K562 (cell line): ENCODE data around the gene VEGFA. TPM values are rescaled to one million over a fixed set of nuclear protein-coding genes. Genes with fewer than 3 reads are reported as not detected.

ENCODE experiments used
- CAMTA2 ChIP-seq: fragments of 250-450 bp; sonication (Bioruptor Pico); conservative IDR thresholded peaks from 2 replicates; pipeline ENCODE4 v1.5.1; 2022
- CBFA2T2 ChIP-seq: fragments of 450-650 bp; conservative IDR thresholded peaks from 2 replicates; pipeline ENCODE4 v1.6.1; 2017; ENCODE audit warnings: mild to moderate bottlenecking
- EP400 ChIP-seq: fragments of 450-650 bp; IDR thresholded peaks from 2 replicates; pipeline ENCODE4 v1.6.1; 2017; ENCODE audit warnings: antibody characterized with exemption, mild to moderate bottlenecking, moderate library complexity
- ESRRB ChIP-seq: fragments of 250-450 bp; sonication (Bioruptor Pico); IDR thresholded peaks from 2 replicates; pipeline ENCODE4 v1.5.0; 2020; ENCODE audit warnings: mild to moderate bottlenecking, moderate library complexity, borderline replicate concordance
- EZH2 ChIP-seq: IDR thresholded peaks from 2 replicates; pipeline ENCODE4 v1.6.1; 2012; ENCODE audit warnings: low read depth, mild to moderate bottlenecking, inconsistent platforms, low read length, borderline replicate concordance
- GTF2F1 ChIP-seq: IDR thresholded peaks from 2 replicates; pipeline ENCODE4 v1.6.1; 2011; ENCODE audit warnings: low read depth, low read length, improper control_type of control experiment
- HMG20B ChIP-seq: fragments of 250-450 bp; sonication (Bioruptor Pico); IDR thresholded peaks from 2 replicates; pipeline ENCODE4 v1.5.0; 2021; ENCODE audit warnings: mild to moderate bottlenecking
- KDM5B ChIP-seq: fragments of 200-600 bp; sonication (generic); IDR thresholded peaks from 2 replicates; pipeline ENCODE4 v1.6.1; 2012; ENCODE audit warnings: low read depth, mild to moderate bottlenecking, moderate library complexity, low read length, control low read depth, inconsistent platforms; ENCODE audit not compliant: insufficient replicate concordance
- KLF13 ChIP-seq: fragments of 450-650 bp; IDR thresholded peaks from 2 replicates; pipeline ENCODE4 v1.6.1; 2016; ENCODE audit warnings: missing genetic modification characterization, low read depth, mild to moderate bottlenecking, missing compliant biosample characterization, moderate library complexity, borderline replicate concordance
- POLR2G ChIP-seq: fragments of 200-400 bp; formaldehyde crosslinking; IDR thresholded peaks from 2 replicates; pipeline ENCODE4 v1.6.1; 2017; ENCODE audit warnings: low read depth, mild to moderate bottlenecking, antibody characterized with exemption, low read length, moderate library complexity
- PRMT5 ChIP-seq: sonication (generic); formaldehyde crosslinking; IDR thresholded peaks from 2 replicates; pipeline ENCODE4 v1.5.0; 2020; ENCODE audit warnings: missing genetic modification reagents
- PTBP1 ChIP-seq: fragments of 200-400 bp; formaldehyde crosslinking; IDR thresholded peaks from 2 replicates; pipeline ENCODE4 v1.6.1; 2017; ENCODE audit warnings: low read depth, low read length
- PTTG1 ChIP-seq: fragments of 450-650 bp; IDR thresholded peaks from 2 replicates; pipeline ENCODE4 v1.6.1; 2016; ENCODE audit warnings: low read depth, mild to moderate bottlenecking, missing genetic modification characterization, missing compliant biosample characterization
- RAD21 ChIP-seq, 2 experiments: fragments of 250-450 bp in 1 of 2; fragments of 450-650 bp in 1 of 2; sonication (Bioruptor Pico) in 1 of 2; formaldehyde crosslinking in 1 of 2; IDR thresholded peaks in 1 of 2; conservative IDR thresholded peaks in 1 of 2; 2 replicates each; pipeline versions ENCODE4 v1.4.0 to v1.8.0; 2020 to 2022; ENCODE audit warnings: mild to moderate bottlenecking in 2 of 2, moderate library complexity in 1 of 2
- ZBTB43 ChIP-seq: sonication (generic); formaldehyde crosslinking; IDR thresholded peaks from 2 replicates; pipeline ENCODE4 v1.8.0; 2023; ENCODE audit warnings: mild to moderate bottlenecking, missing genetic modification reagents
- ZFPM2 ChIP-seq: fragments of 250-450 bp; sonication (Bioruptor Pico); IDR thresholded peaks from 2 replicates; pipeline ENCODE4 v1.5.1; 2022; ENCODE audit warnings: mild to moderate bottlenecking
- ZNF165 ChIP-seq: fragments of 250-450 bp; sonication (Bioruptor Pico); IDR thresholded peaks from 2 replicates; pipeline ENCODE4 v1.4.0; 2020; ENCODE audit warnings: borderline replicate concordance
- ZNF23 ChIP-seq: fragments of 250-450 bp; sonication (Bioruptor Pico); IDR thresholded peaks from 2 replicates; pipeline ENCODE4 v1.4.0; 2020; ENCODE audit warnings: mild to moderate bottlenecking
- polyA plus RNA-seq, 8 experiments: library from polyadenylated mRNA; depleted of rRNA in 4 of 8; stranded (reverse) in 5 of 8; unstranded in 3 of 8; fragments of >200 nt; fragmentation: Nextera tagmentation in 2 of 8; fragmentation: Illumina TruSeq in 1 of 8; extraction: Ambion mirVana in 2 of 8; extraction: Trizol in 1 of 8; gene quantifications; 2 replicates each; pipeline versions ENCODE4 v1.2.1 to v1.2.3, GENCODE V29; 2011 to 2014; ENCODE audit warnings: inconsistent platforms in 1 of 8, missing spikeins in 1 of 8
- total RNA-seq, 7 experiments: library from RNA; depleted of rRNA in 6 of 7; stranded (reverse); fragments of >200 nt in 6 of 7; fragmentation: Illumina TruSeq in 2 of 7; extraction: Trizol in 2 of 7; gene quantifications; 2 replicates each; pipeline versions ENCODE4 v1.2.1 to v1.2.3, GENCODE V29; 2011 to 2021; ENCODE audit warnings: low replicate concordance in 1 of 7
- TF ChIP-seq, protein P1 (sequence below): sonication (generic); formaldehyde crosslinking; IDR thresholded peaks from 2 replicates; pipeline ENCODE4 v1.8.1; 2023; ENCODE audit warnings: mild to moderate bottlenecking, missing genetic modification reagents
- TF ChIP-seq, protein P2 (sequence below): sonication (generic); formaldehyde crosslinking; IDR thresholded peaks from 2 replicates; pipeline ENCODE4 v1.8.1; 2022; ENCODE audit warnings: missing genetic modification reagents
- TF ChIP-seq, protein P3 (sequence below): fragments of 450-650 bp; formaldehyde crosslinking; IDR thresholded peaks from 2 replicates; pipeline ENCODE4 v1.4.0; 2020; ENCODE audit warnings: mild to moderate bottlenecking
- TF ChIP-seq, protein P4 (sequence below): sonication (generic); IDR thresholded peaks from 2 replicates; pipeline ENCODE4 v1.6.1; 2016

The VEGFA gene
- total and polyA plus RNA-seq, 9 of the 15 experiments (the other 6 are each of a cell fraction or from before 2014, with no cell fraction given) = 14.0 to 271 (median 124) TPM

- TF ChIP-seq, protein P1, sequence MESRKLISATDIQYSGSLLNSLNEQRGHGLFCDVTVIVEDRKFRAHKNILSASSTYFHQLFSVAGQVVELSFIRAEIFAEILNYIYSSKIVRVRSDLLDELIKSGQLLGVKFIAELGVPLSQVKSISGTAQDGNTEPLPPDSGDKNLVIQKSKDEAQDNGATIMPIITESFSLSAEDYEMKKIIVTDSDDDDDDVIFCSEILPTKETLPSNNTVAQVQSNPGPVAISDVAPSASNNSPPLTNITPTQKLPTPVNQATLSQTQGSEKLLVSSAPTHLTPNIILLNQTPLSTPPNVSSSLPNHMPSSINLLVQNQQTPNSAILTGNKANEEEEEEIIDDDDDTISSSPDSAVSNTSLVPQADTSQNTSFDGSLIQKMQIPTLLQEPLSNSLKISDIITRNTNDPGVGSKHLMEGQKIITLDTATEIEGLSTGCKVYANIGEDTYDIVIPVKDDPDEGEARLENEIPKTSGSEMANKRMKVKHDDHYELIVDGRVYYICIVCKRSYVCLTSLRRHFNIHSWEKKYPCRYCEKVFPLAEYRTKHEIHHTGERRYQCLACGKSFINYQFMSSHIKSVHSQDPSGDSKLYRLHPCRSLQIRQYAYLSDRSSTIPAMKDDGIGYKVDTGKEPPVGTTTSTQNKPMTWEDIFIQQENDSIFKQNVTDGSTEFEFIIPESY (CRISPR knock-in tag) = no peak
- TF ChIP-seq, protein P2, sequence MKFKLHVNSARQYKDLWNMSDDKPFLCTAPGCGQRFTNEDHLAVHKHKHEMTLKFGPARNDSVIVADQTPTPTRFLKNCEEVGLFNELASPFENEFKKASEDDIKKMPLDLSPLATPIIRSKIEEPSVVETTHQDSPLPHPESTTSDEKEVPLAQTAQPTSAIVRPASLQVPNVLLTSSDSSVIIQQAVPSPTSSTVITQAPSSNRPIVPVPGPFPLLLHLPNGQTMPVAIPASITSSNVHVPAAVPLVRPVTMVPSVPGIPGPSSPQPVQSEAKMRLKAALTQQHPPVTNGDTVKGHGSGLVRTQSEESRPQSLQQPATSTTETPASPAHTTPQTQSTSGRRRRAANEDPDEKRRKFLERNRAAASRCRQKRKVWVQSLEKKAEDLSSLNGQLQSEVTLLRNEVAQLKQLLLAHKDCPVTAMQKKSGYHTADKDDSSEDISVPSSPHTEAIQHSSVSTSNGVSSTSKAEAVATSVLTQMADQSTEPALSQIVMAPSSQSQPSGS (CRISPR knock-in tag) = no peak
- no peak for TF ChIP-seq GTF2F1
- TF ChIP-seq ZBTB43 (CRISPR knock-in tag) = 0 out of 2 replicates have a peak, but pooled peaks have one; percentile 0
- no peak for TF ChIP-seq EP400
- TF ChIP-seq PTTG1 (tag) = no peak
- no peak for TF ChIP-seq ZFPM2
- no peak for TF ChIP-seq EZH2
- no peak for TF ChIP-seq HMG20B (CRISPR knock-in tag)
- TF ChIP-seq, protein P3, sequence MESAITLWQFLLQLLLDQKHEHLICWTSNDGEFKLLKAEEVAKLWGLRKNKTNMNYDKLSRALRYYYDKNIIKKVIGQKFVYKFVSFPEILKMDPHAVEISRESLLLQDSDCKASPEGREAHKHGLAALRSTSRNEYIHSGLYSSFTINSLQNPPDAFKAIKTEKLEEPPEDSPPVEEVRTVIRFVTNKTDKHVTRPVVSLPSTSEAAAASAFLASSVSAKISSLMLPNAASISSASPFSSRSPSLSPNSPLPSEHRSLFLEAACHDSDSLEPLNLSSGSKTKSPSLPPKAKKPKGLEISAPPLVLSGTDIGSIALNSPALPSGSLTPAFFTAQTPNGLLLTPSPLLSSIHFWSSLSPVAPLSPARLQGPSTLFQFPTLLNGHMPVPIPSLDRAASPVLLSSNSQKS (CRISPR knock-in tag) = no peak
- TF ChIP-seq ZNF23 = no peak
- TF ChIP-seq KDM5B = peak; percentile 65
- TF ChIP-seq, protein P4, sequence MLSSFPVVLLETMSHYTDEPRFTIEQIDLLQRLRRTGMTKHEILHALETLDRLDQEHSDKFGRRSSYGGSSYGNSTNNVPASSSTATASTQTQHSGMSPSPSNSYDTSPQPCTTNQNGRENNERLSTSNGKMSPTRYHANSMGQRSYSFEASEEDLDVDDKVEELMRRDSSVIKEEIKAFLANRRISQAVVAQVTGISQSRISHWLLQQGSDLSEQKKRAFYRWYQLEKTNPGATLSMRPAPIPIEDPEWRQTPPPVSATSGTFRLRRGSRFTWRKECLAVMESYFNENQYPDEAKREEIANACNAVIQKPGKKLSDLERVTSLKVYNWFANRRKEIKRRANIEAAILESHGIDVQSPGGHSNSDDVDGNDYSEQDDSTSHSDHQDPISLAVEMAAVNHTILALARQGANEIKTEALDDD = no peak
- TF ChIP-seq POLR2G = peak; percentile 77
- peak; percentile 53; the same call in 1 of the 2 replicates for TF ChIP-seq KLF13 (tag)
- TF ChIP-seq ESRRB (CRISPR knock-in tag) = no peak
- no peak for TF ChIP-seq RAD21 (CRISPR knock-in tag; conservative IDR thresholded peaks at IDR 0.05 in 1 of 2, IDR thresholded peaks at IDR 0.05 in 1 of 2)
- TF ChIP-seq ZNF165 (CRISPR knock-in tag) = no peak
- no peak for TF ChIP-seq CBFA2T2
- no peak; the same call in 1 of the 2 replicates for TF ChIP-seq PRMT5 (CRISPR knock-in tag)
- TF ChIP-seq PTBP1 = no peak
- no peak for TF ChIP-seq CAMTA2 (CRISPR knock-in tag)
Observed at GRCh38 chr6:43771210-43771857, 1.3 kb downstream of the VEGFA start (continued).
